Transverse colon (tissue), 4 donors: ENCODE data around the gene VSTM1.

Experiments
- POLR2AphosphoS5 ChIP-seq, 3 donors: sonication (generic); formaldehyde crosslinking; IDR thresholded peaks; one replicate each; pipeline ENCODE4 v1.6.1; 2016; ENCODE audit warnings: antibody characterized with exemption in 3 of 3
- TF ChIP-seq, protein P1 (sequence below), 5 experiments: fragments of 200-600 bp in 3 of 5; fragments of 450-650 bp in 2 of 5; sonication (generic) in 3 of 5; IDR thresholded peaks; 1 replicate in 2 of 5; 2 replicates in 3 of 5; pipeline ENCODE4 v1.5.1; 2016 to 2017; ENCODE audit warnings: antibody characterized with exemption in 5 of 5, inconsistent platforms in 3 of 5, mild to moderate bottlenecking in 2 of 5, moderate library complexity in 1 of 5

DNA sequence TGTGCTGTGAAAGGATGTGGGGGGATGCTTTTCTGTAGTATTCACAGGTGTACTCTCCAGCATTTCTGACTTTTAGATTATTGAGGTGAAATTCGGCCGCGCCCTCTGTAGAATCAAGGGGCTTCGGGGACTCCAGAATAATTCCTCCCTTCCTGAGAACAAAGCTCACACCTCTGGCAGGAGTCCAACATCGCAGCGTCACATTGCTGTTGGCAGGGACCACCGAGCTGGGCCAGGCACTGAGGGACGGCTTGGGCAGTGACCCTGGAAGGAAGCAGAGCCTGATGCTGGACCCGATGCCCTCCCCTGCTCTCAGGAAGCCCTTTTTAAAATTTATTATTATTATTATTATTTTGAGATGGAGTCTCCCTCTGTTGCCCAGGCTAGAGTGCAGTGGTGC, 11.2 kb upstream of the VSTM1 start:
- TF ChIP-seq, protein P1, sequence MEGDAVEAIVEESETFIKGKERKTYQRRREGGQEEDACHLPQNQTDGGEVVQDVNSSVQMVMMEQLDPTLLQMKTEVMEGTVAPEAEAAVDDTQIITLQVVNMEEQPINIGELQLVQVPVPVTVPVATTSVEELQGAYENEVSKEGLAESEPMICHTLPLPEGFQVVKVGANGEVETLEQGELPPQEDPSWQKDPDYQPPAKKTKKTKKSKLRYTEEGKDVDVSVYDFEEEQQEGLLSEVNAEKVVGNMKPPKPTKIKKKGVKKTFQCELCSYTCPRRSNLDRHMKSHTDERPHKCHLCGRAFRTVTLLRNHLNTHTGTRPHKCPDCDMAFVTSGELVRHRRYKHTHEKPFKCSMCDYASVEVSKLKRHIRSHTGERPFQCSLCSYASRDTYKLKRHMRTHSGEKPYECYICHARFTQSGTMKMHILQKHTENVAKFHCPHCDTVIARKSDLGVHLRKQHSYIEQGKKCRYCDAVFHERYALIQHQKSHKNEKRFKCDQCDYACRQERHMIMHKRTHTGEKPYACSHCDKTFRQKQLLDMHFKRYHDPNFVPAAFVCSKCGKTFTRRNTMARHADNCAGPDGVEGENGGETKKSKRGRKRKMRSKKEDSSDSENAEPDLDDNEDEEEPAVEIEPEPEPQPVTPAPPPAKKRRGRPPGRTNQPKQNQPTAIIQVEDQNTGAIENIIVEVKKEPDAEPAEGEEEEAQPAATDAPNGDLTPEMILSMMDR (IDR thresholded peaks at IDR 0.05): no peak
- no peak for TF ChIP-seq POLR2AphosphoS5 (IDR thresholded peaks at IDR 0.05)
